ENCODE results near the gene TCIRG1. TPM values are rescaled to one million over a fixed set of nuclear protein-coding genes. Genes with fewer than 3 reads are reported as not detected.

Gene TCIRG1
- total and polyA plus RNA-seq, 4 donors: 32.2 to 96.1 (median 44.5) TPM

- peaks cover 0 to 17% (median 5%) of the 10 kb centered on the region in 4 donors for H3K36me3 ChIP-seq (ENCODE audit: control insufficient read depth in 4 of 4, insufficient read depth in 3 of 4, low read depth in 1 of 4, low read length in 3 of 4)
- DNase-seq (ENCODE audit: low spot score): no peak
- peak overlapping the region; percentile 73 to 80 for H3K9ac ChIP-seq (ENCODE audit: low read depth in 1 of 2, low read length in 2 of 2)
- H3K27ac ChIP-seq (ENCODE audit: low read depth in 1 of 2, low read length in 2 of 2): peak overlapping the region; percentile 93 to 98
- peaks cover 20 to 45% (median 29%) of the 10 kb centered on the region in 4 donors for H3K4me1 ChIP-seq (ENCODE audit: control insufficient read depth in 4 of 4, insufficient read depth in 4 of 4, low read length in 3 of 4)
- no peaks in the 10 kb centered on the region for H3K9me3 ChIP-seq (ENCODE audit: control insufficient read depth in 4 of 4, low read length in 3 of 4)
- TF ChIP-seq CTCF (IDR thresholded peaks at IDR 0.05; ENCODE audit: low read depth, low read length, missing input control) (no peak), EGR1 (IDR thresholded peaks at IDR 0.05; ENCODE audit: low read depth in 2 of 2) (no peak), MAX (IDR thresholded peaks at IDR 0.05) (no peak), ZBTB33 (IDR thresholded peaks at IDR 0.05) (no peak)
- WGBS: 86% methylated on average over 23 of the region's 23 CpGs
- no peaks in the 10 kb centered on the region for H3K27me3 ChIP-seq (ENCODE audit: control insufficient read depth in 4 of 4, insufficient read depth in 4 of 4, low read length in 3 of 4)
- peak overlapping the region; percentile 55 to 79 (median 70) for H3K4me3 ChIP-seq (ENCODE audit: low read depth in 1 of 3, low read length in 3 of 3)
Measured at GRCh38 chr11:68040957-68041591, 2.2 kb downstream of the TCIRG1 start.

GRCh38 chr11:68041617-68042218 is 2.9 kb downstream of the TCIRG1 start:
- 86% methylated on average over 12 of the region's 12 CpGs for whole genome bisulfite sequencing
- DNase-seq (ENCODE audit: low spot score): no peak
- Histone ChIP-seq H3K27ac (ENCODE audit: low read depth in 1 of 2, low read length in 2 of 2) (no peak overlapping the region), H3K36me3 (ENCODE audit: control insufficient read depth in 4 of 4, insufficient read depth in 3 of 4, low read depth in 1 of 4, low read length in 3 of 4) (peaks cover 0 to 21% (median 7%) of the 10 kb centered on the region in 4 donors), H3K9me3 (ENCODE audit: control insufficient read depth in 4 of 4, low read length in 3 of 4) (no peaks in the 10 kb centered on the region), H3K27me3 (ENCODE audit: control insufficient read depth in 4 of 4, insufficient read depth in 4 of 4, low read length in 3 of 4) (no peaks in the 10 kb centered on the region), H3K4me1 (ENCODE audit: control insufficient read depth in 4 of 4, insufficient read depth in 4 of 4, low read length in 3 of 4) (peaks cover 20 to 38% (median 26%) of the 10 kb centered on the region in 4 donors), H3K4me3 (ENCODE audit: low read depth in 1 of 3, low read length in 3 of 3) (no peak overlapping the region), H3K9ac (ENCODE audit: low read depth in 1 of 2, low read length in 2 of 2) (no peak overlapping the region)
- TF ChIP-seq REST (IDR thresholded peaks at IDR 0.05) (no peak), EGR1 (IDR thresholded peaks at IDR 0.05; ENCODE audit: low read depth in 2 of 2) (no peak), SP1 (IDR thresholded peaks at IDR 0.05) (no peak), TAF1 (conservative IDR thresholded peaks at IDR 0.05) (no peak), JUND (IDR thresholded peaks at IDR 0.05) (no peak), RXRA (IDR thresholded peaks at IDR 0.05) (no peak), ATF3 (IDR thresholded peaks at IDR 0.05) (no peak), NR2F2 (IDR thresholded peaks at IDR 0.05) (no peak), GABPA (IDR thresholded peaks at IDR 0.05 in 1 of 2, conservative IDR thresholded peaks at IDR 0.05 in 1 of 2) (no peak)
